ENCODE measurements around the gene OXNAD1.
A peak's percentile ranks its signal among the peaks of the same experiment; 100 is the strongest.

Gene OXNAD1

DNA sequence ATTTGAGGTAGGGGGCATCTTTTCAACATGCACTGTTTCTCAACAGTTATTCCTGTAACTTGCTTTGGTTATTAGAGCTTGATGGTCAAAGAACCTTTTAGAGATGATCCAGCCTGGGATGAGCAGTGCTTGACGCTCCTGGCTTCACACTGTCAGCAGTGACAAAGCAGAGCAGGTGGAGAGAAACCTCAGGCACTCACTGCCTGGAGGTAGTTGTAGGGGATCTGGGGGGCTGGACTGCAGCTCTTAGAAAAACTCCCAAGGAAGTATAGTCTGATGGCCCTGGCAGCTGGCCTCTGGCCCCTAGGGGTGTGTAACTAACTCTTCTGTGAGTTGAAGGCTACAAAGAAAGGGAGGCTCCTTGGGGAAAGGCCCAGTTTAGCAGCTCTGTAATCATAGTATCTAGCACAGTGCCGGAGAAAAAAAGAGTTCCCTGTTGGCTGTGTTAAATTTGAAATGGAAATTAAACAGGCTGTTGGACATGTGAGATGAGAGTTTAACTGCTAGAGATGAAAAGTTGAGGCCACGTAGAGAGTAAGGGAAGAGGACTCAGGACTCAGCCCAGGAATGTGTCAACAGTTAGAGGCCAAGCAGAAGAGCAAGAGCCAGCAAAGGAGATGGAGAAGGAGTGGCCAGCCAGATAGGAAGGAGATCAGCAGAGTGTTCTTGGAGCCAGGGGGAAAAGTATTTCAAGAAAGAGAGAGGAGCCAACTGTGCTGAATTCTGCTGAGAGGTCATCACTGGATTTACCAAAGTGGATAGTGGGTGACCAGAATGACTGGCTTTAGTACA lies 14.2 kb downstream of the OXNAD1 start:
- no peak for DNase-seq (ENCODE audit: low read depth)

DNA sequence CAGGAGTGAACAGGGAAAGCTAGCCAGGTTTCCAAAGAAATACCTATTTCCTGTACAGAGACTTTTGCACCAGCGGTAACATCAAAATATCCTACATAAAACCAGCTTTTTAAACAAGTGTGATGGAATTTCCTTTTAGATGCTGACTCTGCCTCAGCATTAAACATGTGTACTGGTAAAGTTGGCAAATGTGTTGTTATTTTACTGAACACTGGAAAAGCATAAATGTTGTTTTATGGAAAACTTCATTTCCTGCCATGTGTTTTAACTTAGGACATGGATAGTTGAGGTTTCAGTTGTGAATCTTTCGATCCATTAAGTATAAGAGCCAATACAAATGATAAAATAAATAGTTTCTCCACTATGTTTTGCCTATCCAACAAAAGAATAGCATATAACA lies 15.7 kb downstream of the OXNAD1 start:
- no peak for DNase-seq (ENCODE audit: low read depth)

GRCh38 chr3:16284633-16285032 lies 19.6 kb downstream of the OXNAD1 start:
- no peak for DNase-seq (ENCODE audit: low read depth)

- peak; percentile 62 for DNase-seq (ENCODE audit: low read depth)
Measured at GRCh38 chr3:16286161-16286560, 21.1 kb downstream of the OXNAD1 start.

- DNase-seq (ENCODE audit: low read depth): no peak
Measured at GRCh38 chr3:16286751-16287543, 21.9 kb downstream of the OXNAD1 start.

DNA sequence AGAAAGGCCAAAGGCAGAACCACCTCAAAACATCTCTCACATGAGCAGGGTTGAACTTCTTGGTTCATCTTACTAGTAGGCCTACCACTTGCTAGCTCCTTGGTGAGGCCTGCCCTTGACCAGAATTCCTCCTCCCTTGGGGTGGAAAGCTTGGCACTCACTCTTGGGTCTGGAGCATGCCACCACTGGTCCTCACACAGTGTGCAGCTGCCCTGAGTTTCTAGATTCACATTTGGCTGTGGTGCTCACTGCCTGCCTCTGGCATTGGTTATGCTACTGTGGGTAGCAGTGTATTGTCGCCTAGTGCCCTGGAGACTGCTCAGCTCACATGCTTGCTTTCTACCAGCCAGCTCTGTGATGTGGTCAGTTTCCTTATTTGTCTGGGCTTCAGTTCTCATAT lies 23.7 kb downstream of the OXNAD1 start:
- no peak for DNase-seq (ENCODE audit: low read depth)

DNA sequence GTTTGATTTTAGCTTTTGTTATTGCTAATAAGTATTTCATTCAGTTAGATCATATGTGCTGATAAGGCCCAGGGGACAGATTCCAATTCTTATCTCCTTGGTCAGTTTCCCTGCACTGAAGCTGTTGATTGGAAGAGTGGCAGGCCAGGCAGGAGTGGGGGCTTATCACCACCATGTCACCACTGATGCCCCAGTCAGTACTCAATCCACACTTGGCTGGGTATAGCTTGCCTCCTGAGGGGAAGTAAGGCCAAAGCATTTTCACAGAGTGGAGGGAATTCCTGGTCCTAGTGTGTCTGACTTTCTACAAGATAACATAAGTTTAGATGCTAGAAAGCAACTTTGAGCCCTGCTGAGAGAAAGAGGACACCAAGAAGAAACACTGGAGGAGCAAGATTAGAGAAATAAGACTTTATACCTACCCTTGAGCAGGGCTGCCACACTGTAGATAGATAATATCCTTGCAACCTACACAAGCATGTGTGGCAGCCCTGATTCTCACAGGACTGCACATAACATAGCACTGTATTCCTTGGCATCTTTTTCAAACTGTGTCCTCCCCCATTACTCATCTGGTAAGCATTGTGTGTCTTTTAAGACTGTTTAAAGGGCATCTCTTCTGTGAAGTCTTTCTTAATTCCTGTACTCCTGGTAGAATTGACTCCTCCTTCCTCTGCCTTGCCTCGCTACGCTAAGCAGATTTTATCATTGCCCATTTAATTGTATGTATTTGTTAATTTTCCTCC lies 24.3 kb downstream of the OXNAD1 start:
- DNase-seq (ENCODE audit: low read depth): no peak

- peak; percentile 49 for DNase-seq (ENCODE audit: low read depth)
Measured at GRCh38 chr3:16290007-16290826, 25.2 kb downstream of the OXNAD1 start.

- no peak for DNase-seq (ENCODE audit: low read depth)
Measured at GRCh38 chr3:16290827-16291196, 25.8 kb downstream of the OXNAD1 start.

DNA sequence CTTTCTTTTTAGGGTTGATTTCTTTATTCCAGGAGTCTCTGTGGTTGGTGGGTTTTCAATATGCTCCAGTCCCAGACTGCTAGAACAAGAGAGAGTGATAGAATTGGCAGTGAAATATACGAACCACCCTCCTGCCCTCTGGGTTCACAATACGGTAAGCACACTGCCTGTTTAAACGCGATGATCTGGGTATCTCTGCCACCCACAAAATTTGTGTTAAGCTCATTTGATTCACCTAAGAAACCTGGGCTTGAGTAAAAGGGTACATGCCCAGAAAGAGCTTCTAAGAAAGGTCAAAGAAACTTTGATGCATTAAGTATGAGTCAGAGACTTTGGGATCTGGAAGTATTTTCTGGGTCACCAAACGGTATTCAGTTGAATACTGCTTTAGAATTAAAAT lies 29.8 kb downstream of the OXNAD1 start:
- DNase-seq (ENCODE audit: low read depth): no peak

DNA sequence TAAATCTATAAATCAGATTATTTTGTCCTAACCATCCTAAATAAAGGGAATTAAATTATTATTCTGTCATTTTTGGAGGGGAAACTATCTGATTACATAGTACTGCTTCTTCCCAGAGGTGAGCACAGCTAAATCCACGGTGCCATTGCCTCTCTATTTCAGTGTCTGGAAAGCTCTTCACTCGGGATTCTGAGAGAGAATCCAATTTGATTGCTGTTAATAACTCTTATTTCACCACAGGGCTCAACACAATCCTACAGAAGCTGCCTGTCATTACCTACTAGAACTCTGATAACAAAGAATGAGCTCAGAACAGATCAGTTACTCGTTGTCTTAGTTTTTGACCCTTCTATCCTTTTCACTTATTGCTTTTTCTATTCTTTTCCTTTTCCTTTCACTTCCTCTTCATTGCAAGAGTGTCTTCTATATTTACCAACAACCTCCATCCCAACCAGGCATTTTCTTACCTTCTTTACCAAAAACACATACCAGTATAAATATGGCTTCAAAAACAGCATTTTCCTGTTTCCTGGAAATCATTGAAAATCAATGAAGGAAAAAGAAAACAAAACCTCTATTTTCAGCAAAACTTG lies 30.4 kb downstream of the OXNAD1 start:
- no peak for DNase-seq (ENCODE audit: low read depth)

- DNase-seq (ENCODE audit: low read depth): no peak
Measured at GRCh38 chr3:16297997-16298885, 33.2 kb downstream of the OXNAD1 start.

DNA sequence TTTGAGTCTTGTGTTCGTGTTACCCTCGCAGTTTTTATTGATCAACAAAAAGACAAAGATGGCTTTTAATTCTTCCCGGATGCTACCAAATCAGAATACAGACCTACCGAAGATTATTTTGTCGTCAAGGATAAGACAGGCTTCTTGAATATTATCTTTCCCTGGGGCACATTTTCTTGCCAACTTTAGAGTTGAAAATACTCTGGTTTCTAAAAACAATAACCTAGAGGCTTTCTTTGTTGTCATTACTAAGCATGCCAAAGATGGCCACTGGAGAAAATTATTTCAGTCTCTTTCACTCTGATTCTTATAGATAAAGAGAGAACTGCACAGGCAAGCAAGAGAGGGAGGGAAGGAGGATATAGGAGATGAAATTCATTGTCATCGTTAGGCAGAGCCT lies 33.9 kb downstream of the OXNAD1 start:
- no peak for DNase-seq (ENCODE audit: low read depth)

DNA sequence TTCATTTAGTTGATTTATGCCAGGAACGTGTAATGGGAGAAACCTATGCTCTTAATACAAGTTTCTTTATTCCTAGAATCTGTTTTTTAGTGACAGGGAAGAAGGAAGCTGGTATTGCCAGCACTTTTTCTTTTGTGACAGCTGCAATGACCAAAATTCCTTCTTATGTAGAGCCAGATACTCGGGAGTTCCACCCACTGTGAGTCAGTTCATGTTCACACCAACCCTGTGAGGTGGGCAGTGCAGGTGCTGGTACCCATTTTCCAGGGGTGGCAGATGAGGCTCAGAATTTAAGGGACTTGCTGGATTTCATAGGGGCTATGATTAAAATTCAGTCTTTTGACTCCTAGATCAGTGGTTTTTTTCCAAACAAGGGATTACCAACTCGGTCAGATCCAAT lies 34.7 kb downstream of the OXNAD1 start:
- no peak for DNase-seq (ENCODE audit: low read depth)

DNA sequence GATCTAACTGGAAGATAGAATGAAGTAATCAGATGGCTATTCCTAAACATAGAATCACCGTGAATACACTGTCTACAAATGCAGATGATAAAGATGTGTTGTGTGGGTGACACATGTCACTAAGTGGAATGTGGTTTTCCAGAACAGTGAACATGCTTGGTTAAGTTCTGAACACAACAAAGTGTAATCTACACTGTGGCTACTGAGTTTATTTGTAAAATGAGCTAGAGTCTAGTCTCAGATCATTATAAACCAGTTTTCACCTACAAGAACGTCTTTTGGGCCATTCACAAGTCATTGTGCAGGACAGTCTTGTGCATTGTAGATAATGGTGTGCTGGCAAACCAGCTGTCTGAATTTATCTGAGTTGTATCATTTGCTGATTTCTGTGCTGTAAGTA lies 35.3 kb downstream of the OXNAD1 start:
- no peak for DNase-seq (ENCODE audit: low read depth)

DNA sequence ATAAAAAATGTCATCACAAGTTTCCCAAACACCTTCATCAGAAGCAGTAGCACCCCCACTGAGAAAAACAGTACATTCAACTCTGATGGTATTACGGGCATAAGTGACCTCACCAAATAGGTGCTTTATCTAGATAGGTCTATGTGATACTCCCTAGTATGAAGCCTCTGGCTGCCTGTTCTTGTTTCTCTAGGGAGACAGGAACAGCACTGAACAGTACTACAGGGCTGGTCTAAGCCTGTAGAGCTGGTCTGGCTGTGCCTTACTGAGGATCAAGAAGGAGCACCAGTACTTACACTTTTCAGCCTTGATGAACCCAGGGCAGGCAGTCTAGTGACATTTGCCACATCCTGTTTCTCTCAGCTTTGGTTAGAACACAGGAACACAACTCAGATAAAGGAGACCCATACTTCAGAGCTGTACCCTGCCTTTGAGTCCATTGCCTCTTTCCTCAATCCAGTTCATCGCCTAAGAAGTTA lies 35.9 kb downstream of the OXNAD1 start:
- peak; percentile 37 for DNase-seq (ENCODE audit: low read depth)

- no peak for DNase-seq (ENCODE audit: low read depth)
Measured at GRCh38 chr3:16301507-16301906, 36.5 kb downstream of the OXNAD1 start.

DNA sequence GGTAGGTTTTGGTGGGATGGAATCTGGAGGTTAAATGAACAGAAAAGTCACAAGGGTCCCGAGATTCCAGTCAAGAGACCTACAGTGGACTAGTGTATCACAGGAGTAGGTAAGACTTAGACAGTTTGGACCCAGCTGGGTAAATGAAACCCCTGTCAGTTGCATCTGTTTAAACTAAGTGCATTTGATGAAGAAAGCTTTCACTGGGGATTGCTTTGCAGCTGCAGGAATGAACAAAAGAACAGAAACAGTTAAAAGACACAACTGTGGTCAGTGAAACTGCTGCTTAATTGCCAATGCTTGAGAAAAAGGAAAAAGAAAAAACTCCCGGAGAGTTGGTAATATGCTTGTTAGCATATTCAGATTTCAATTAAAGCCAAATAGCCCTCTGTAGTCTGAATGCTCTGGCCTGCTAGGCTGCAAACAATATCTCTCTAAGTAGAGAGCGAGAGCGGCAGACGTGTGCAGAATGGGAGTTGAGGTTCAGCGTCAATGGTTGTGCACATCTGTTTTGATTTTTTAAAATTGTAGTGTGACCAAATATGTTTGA lies 37.1 kb downstream of the OXNAD1 start:
- DNase-seq (ENCODE audit: low read depth): no peak

- no peak for DNase-seq (ENCODE audit: low read depth)
Measured at GRCh38 chr3:16303037-16303575, 38.1 kb downstream of the OXNAD1 start.
